Dermis microvascular lymphatic vessel endothelial cell (primary cell): ENCODE data around the gene RNF14. TPM values are rescaled to one million over a fixed set of nuclear protein-coding genes. Genes with fewer than 3 reads are reported as not detected.

Source experiments
- total RNA-seq: library from RNA; depleted of rRNA; stranded (reverse); fragments of >200 nt; gene quantifications from 2 replicates; pipeline ENCODE4 v1.2.1, GENCODE V29; 2014

RNF14 gene
- total RNA-seq, 1 donor from 2014 or later = 46.0 TPM

Other genes with a start within 250 kb of the RNF14 start
- gene PCDH1, start 90.7 kb upstream of the RNF14 start, total RNA-seq = 25.9 and 37.4 TPM in 2 replicates
- gene DELE1, start 45.2 kb upstream of the RNF14 start, total RNA-seq = 43.4 and 78.1 TPM in 2 replicates
- 22.9 and 29.7 TPM in 2 replicates for gene PCDH12, start 10.9 kb upstream of the RNF14 start, total RNA-seq
- gene GNPDA1, start 43.9 kb downstream of the RNF14 start, total RNA-seq = 28.5 and 53.6 TPM in 2 replicates
- gene NDFIP1, start 139.7 kb downstream of the RNF14 start, total RNA-seq = 32.9 and 46.5 TPM in 2 replicates